GM23248 (cell line): ENCODE data around the gene PRDM16. TPM values are rescaled to one million over a fixed set of nuclear protein-coding genes. Genes with fewer than 3 reads are reported as not detected.

ENCODE experiments used
- DNase-seq: peaks from one replicate; pipeline ENCODE4 v3.0.0-alpha.2; 2015
- H2AFZ ChIP-seq: fragments of 200-600 bp; sonication (generic); 2 replicates; pipeline ENCODE4 v1.6.1; 2016; ENCODE audit warnings: antibody characterized with exemption
- H3F3A ChIP-seq: fragments of 200-600 bp; sonication (generic); 2 replicates; pipeline ENCODE4 v1.6.1; 2016; ENCODE audit warnings: mild to moderate bottlenecking, antibody characterized with exemption, mixed run types; ENCODE audit not compliant: insufficient read depth
- H3K27ac ChIP-seq: fragments of 200-600 bp; sonication (generic); 2 replicates; pipeline ENCODE4 v1.5.1; 2016; ENCODE audit warnings: mild to moderate bottlenecking
- H3K27me3 ChIP-seq: fragments of 200-600 bp; sonication (generic); replicated peaks from 2 replicates; pipeline ENCODE4 v1.6.1; 2016; ENCODE audit warnings: mild to moderate bottlenecking; ENCODE audit not compliant: insufficient read depth
- H3K36me3 ChIP-seq: fragments of 200-600 bp; sonication (generic); 2 replicates; pipeline ENCODE4 v1.6.1; 2016; ENCODE audit warnings: low read depth, mild to moderate bottlenecking
- H3K4me1 ChIP-seq: fragments of 200-600 bp; sonication (generic); 2 replicates; pipeline ENCODE4 v1.6.1; 2016; ENCODE audit warnings: mild to moderate bottlenecking; ENCODE audit not compliant: insufficient read depth
- H3K4me2 ChIP-seq: fragments of 200-600 bp; sonication (generic); one replicate; pipeline ENCODE4 v1.6.1; 2016; ENCODE audit warnings: mild to moderate bottlenecking; ENCODE audit not compliant: unreplicated experiment
- H3K4me3 ChIP-seq: fragments of 200-600 bp; sonication (generic); 2 replicates; pipeline ENCODE4 v1.5.1; 2016; ENCODE audit warnings: mild to moderate bottlenecking
- H3K79me2 ChIP-seq: fragments of 200-600 bp; sonication (generic); 2 replicates; pipeline ENCODE4 v1.6.1; 2016; ENCODE audit warnings: mild to moderate bottlenecking; ENCODE audit not compliant: insufficient read depth
- H3K9ac ChIP-seq: fragments of 200-600 bp; sonication (generic); 2 replicates; pipeline ENCODE4 v1.6.1; 2016; ENCODE audit warnings: mild to moderate bottlenecking
- H3K9me2 ChIP-seq: fragments of 200-600 bp; sonication (generic); 2 replicates; pipeline ENCODE4 v1.6.1; 2016; ENCODE audit warnings: mixed run types, mild to moderate bottlenecking, moderate library complexity; ENCODE audit not compliant: insufficient read depth
- H3K9me3 ChIP-seq: fragments of 200-600 bp; sonication (generic); one replicate; pipeline ENCODE4 v1.6.1; 2017; ENCODE audit warnings: low read depth
- H4K20me1 ChIP-seq: fragments of 200-600 bp; sonication (generic); 2 replicates; pipeline ENCODE4 v1.6.0; 2016; ENCODE audit not compliant: insufficient read depth
- EZH2 ChIP-seq: fragments of 200-600 bp; sonication (generic); IDR thresholded peaks from 2 replicates; pipeline ENCODE4 v1.6.1; 2018; ENCODE audit warnings: antibody characterized with exemption, mild to moderate bottlenecking; ENCODE audit not compliant: insufficient read depth, poor library complexity, severe bottlenecking
- EZH2phosphoT487 ChIP-seq: fragments of 200-600 bp; sonication (generic); IDR thresholded peaks from 2 replicates; pipeline ENCODE4 v1.6.1; 2018; ENCODE audit warnings: antibody characterized with exemption, moderate library complexity, mild to moderate bottlenecking, low read depth; ENCODE audit not compliant: insufficient read depth
- WGBS, 2 experiments: methylation state at CpG; one replicate each; pipeline ENCODE4 v1.1.6; 2015 to 2017; ENCODE audit warnings: low lambda C conversion rate in 2 of 2, low coverage in 1 of 2; ENCODE audit errors: missing lambda C conversion rate in 2 of 2; 5-methylcytosine and 5-hydroxymethylcytosine counted together
- in situ Hi-C: fragments of 300-500 bp; cut with MboI; formaldehyde crosslinking; loops from 2 replicates; pipeline ENCODE4 v1.15.0; 2020
- polyA plus RNA-seq: library from polyadenylated mRNA; unstranded; fragments of >200 nt; fragmentation: Nextera tagmentation; extraction: Ambion mirVana; gene quantifications from 2 replicates; pipeline ENCODE4 v1.2.1, GENCODE V29; 2016
- total RNA-seq: library from RNA; depleted of rRNA; stranded (reverse); fragments of >200 nt; shearing (Covaris generic); gene quantifications from 2 replicates; pipeline ENCODE4 v1.2.3, GENCODE V29; 2014

The PRDM16 gene
- total and polyA plus RNA-seq, 2 experiments from 2014 or later: 0.18 TPM; not detected in 1

DNA sequence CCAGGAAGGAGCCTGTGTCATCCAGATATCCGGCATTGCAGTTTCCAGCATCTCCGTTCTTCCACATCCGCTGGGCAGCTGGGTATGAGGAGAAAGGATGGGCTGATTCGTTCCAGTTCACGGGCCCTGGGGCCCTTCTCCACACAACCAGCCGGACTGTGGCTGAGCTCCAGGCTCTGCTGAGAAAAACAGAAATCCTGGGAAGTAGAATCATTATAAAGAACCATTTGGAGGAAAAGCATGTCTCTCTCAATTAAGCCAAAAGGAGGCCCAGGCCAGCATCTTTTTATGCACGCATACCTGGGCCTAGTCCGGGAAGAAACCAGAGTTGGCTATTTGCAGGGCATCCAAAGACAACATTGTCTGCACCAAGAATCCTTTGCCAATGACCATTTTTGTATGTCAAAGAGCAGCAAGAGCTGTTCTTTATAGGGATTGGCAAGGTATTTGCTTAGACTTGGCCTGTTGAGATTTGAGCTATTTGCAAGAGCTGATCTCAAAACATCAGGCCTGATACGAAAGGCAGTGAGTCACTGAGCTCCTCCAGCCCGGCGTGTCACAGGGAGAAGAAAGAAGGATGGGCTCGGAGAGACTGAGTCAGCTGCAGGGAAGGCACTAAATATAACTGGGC is 300.6 kb downstream of the PRDM16 start:
- Histone ChIP-seq H3K4me3 (peak overlapping the region; percentile 10; the same call in 1 of the 2 replicates), H2AFZ (no peak overlapping the region)
- 5 to 11% methylated on average over 12 of the region's 12 CpGs for WGBS, 2 experiments

DNA sequence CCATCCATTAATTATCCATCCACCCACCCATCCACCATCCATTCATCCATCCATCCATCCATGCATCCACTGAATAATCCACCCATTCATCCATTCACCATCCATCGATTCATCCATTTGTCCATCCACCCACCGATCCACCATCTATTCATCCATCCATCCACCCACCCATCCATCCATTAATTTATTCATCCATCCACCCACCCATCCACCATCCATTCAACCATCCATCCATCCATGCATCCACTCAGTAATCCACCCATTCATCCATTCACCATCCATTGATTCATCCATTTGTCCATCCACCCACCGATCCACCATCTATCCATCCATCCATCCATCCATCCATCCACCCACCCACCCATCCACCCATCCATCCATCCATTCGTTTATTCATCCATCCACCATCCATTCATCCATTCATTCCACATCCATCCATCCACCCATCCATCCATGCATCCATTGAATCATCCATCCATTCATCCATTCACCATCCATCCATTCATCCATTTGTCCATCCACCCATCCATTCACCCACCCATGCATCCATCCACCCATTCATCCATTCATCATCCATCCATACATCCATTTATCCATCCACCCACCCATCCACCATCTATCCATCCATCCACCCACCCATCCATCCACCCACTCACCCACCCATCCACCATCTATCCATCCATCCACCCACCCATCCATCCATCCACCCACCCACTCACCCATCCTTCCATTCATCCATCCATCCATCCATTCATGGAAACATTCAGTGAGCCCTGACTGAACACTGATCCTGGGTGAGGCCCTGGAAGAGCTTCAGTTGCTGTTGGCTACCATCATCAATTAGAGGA is 302.1 kb downstream of the PRDM16 start:
- no peaks in the 10 kb centered on the region for H3K79me2 ChIP-seq
- no peak overlapping the region for H3K9ac ChIP-seq
- H3K4me2 ChIP-seq: no peak overlapping the region
- H3F3A ChIP-seq: peaks cover 32% of the 10 kb centered on the region
- in situ Hi-C loops: no loop called here
- no peaks in the 10 kb centered on the region for H3K9me3 ChIP-seq
- H3K27ac ChIP-seq: no peak overlapping the region
- no peaks in the 10 kb centered on the region for H3K36me3 ChIP-seq
- 0 out of 2 replicates have a peak, but pooled peaks cover 4% of the 10 kb centered on the region for H3K27me3 ChIP-seq
- H3K4me1 ChIP-seq: peaks cover 28% of the 10 kb centered on the region
- no peaks in the 10 kb centered on the region for H3K9me2 ChIP-seq
- no peak overlapping the region for H2AFZ ChIP-seq
- no peak for DNase-seq
- 91 to 94% methylated on average over 3 to 4 of the region's 4 CpGs for WGBS, 2 experiments
- H4K20me1 ChIP-seq: no peaks in the 10 kb centered on the region
- no peak overlapping the region for H3K4me3 ChIP-seq
- TF ChIP-seq EZH2 (no peak), EZH2phosphoT487 (no peak)

More for the DNA sequence above, 300.6 kb downstream of the PRDM16 start:
- Histone ChIP-seq H3K36me3 (no peaks in the 10 kb centered on the region), H3K4me1 (peaks cover 28% of the 10 kb centered on the region), H3K27me3 (no peaks in the 10 kb centered on the region; the same call in 1 of the 2 replicates), H3K4me2 (peak overlapping the region; percentile 29), H3K79me2 (no peaks in the 10 kb centered on the region), H3K9me2 (no peaks in the 10 kb centered on the region), H3K9me3 (no peaks in the 10 kb centered on the region), H3K9ac (peak overlapping the region; percentile 39), H3K27ac (peak overlapping the region; percentile 72), H4K20me1 (no peaks in the 10 kb centered on the region), H3F3A (peaks cover 32% of the 10 kb centered on the region)
- TF ChIP-seq EZH2phosphoT487: no peak
- TF ChIP-seq EZH2: no peak
- in situ Hi-C loops: no loop called here
- DNase-seq: peak; percentile 98

DNA sequence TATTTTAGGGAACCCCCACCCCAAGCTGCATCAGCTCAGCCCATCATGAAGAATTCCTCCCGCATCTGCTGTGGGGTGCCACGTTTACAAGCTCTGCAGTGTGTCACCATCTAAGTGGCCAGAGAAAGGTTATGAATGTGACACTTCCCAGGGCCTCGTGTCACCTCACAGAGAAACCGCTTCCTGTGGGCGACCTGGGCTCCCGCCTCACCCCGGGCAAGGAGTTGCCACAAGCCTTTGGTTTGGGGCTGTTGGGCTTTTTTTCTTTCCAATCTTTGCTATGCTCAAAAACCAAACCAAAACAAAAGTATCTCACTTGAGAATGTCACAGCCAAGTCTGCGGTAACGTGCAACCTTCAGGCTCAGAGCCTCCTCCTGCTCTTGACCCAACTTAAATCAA is 303.3 kb downstream of the PRDM16 start:
- H3K9me3 ChIP-seq: no peaks in the 10 kb centered on the region
- no peak for DNase-seq
- H3K4me3 ChIP-seq: no peak overlapping the region
- H3K27me3 ChIP-seq: 0 out of 2 replicates have a peak, but pooled peaks cover 4% of the 10 kb centered on the region
- no peak overlapping the region for H3K4me2 ChIP-seq
- no peak for TF ChIP-seq EZH2
- no peak for TF ChIP-seq EZH2phosphoT487
- no peaks in the 10 kb centered on the region for H4K20me1 ChIP-seq
- H3K9me2 ChIP-seq: no peaks in the 10 kb centered on the region
- no peak overlapping the region for H2AFZ ChIP-seq
- peaks cover 25% of the 10 kb centered on the region for H3K4me1 ChIP-seq
- no peaks in the 10 kb centered on the region for H3K79me2 ChIP-seq
- 84 to 89% methylated on average over 9 of the region's 9 CpGs for WGBS, 2 experiments
- H3K27ac ChIP-seq: no peak overlapping the region
- H3K36me3 ChIP-seq: no peaks in the 10 kb centered on the region
- in situ Hi-C loops: no loop called here
- H3F3A ChIP-seq: peaks cover 32% of the 10 kb centered on the region
- H3K9ac ChIP-seq: no peak overlapping the region

DNA sequence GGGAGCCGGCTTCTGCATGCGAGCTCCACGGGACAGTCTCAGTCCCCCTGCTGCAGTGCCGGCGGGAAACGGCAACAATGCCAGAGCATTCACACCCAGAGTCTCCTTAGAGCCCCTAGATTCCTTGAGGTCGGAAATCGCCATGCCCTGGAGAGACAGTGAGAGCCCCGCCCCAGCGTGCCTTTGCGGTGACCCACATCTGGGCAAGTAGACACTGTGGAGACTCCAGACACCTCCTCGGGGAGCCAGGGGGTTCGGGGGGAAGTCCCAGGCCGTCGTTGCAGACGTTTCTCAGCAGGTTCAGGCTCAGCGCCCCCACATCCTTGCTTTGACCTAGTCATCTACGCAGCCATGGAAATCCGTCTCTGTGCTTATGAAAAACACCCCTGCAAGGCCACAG is 304.2 kb downstream of the PRDM16 start:
- no peak for TF ChIP-seq EZH2phosphoT487
- no peak for TF ChIP-seq EZH2
- no peaks in the 10 kb centered on the region for H3K9me2 ChIP-seq
- peaks cover 25% of the 10 kb centered on the region for H3F3A ChIP-seq
- H3K27me3 ChIP-seq: 0 out of 2 replicates have a peak, but pooled peaks cover 4% of the 10 kb centered on the region
- no peak overlapping the region for H3K9ac ChIP-seq
- no peaks in the 10 kb centered on the region for H4K20me1 ChIP-seq
- H3K9me3 ChIP-seq: no peaks in the 10 kb centered on the region
- in situ Hi-C loops: no loop called here
- peaks cover 23% of the 10 kb centered on the region for H3K4me1 ChIP-seq
- 61 to 65% methylated on average over 18 of the region's 19 CpGs for WGBS, 2 experiments
- no peaks in the 10 kb centered on the region for H3K36me3 ChIP-seq
- no peak overlapping the region for H3K4me2 ChIP-seq
- no peak overlapping the region for H3K27ac ChIP-seq
- DNase-seq: peak; percentile 53
- H3K79me2 ChIP-seq: no peaks in the 10 kb centered on the region
- no peak overlapping the region for H2AFZ ChIP-seq
- no peak overlapping the region for H3K4me3 ChIP-seq
